K562 (cell line): ENCODE measurements around the gene NACC1. TPM values are rescaled to one million over a fixed set of nuclear protein-coding genes. Genes with fewer than 3 reads are reported as not detected.

ENCODE experiments used
- ARID4B ChIP-seq: sonication (generic); formaldehyde crosslinking; IDR thresholded peaks from 2 replicates; pipeline ENCODE4 v1.8.0; 2022; ENCODE audit warnings: mild to moderate bottlenecking, missing genetic modification reagents
- ATF1 ChIP-seq, 2 experiments: fragments of 450-650 bp in 1 of 2; IDR thresholded peaks; 2 replicates each; pipeline ENCODE4 v1.6.1; 2016; ENCODE audit warnings: missing compliant biosample characterization in 1 of 2, missing genetic modification characterization in 1 of 2
- BRD4 ChIP-seq: fragments of 200-600 bp; sonication (generic); IDR thresholded peaks from 2 replicates; pipeline ENCODE4 v1.6.1; 2017; ENCODE audit warnings: inconsistent platforms
- EP400 ChIP-seq: fragments of 450-650 bp; IDR thresholded peaks from 2 replicates; pipeline ENCODE4 v1.6.1; 2017; ENCODE audit warnings: antibody characterized with exemption, mild to moderate bottlenecking, moderate library complexity
- MAZ ChIP-seq, 2 experiments: fragments of 450-650 bp in 1 of 2; sonication (generic) in 1 of 2; formaldehyde crosslinking; IDR thresholded peaks in 1 of 2; conservative IDR thresholded peaks in 1 of 2; 2 replicates each; pipeline versions ENCODE4 v1.4.0 to v1.5.0; 2020; ENCODE audit warnings: mild to moderate bottlenecking in 1 of 2, missing genetic modification reagents in 1 of 2
- NR2C2 ChIP-seq, 2 experiments: fragments of 200-800 bp in 1 of 2; sonication (Bioruptor generic) in 1 of 2; sonication (generic) in 1 of 2; formaldehyde crosslinking in 1 of 2; IDR thresholded peaks; 2 replicates each; pipeline versions ENCODE4 v1.6.1 to v1.8.0; 2016 to 2022; ENCODE audit warnings: mild to moderate bottlenecking in 1 of 2, missing compliant biosample characterization in 1 of 2, missing genetic modification characterization in 1 of 2, missing genetic modification reagents in 1 of 2
- RCOR1 ChIP-seq, 2 experiments: IDR thresholded peaks; 2 replicates each; pipeline ENCODE4 v1.6.1; 2012; ENCODE audit warnings: low read depth in 2 of 2, low read length in 2 of 2, borderline replicate concordance in 1 of 2, improper control_type of control experiment in 1 of 2
- SMAD2 ChIP-seq: fragments of 150-350 bp; IDR thresholded peaks from 2 replicates; pipeline ENCODE4 v1.6.1; 2014; ENCODE audit warnings: low read depth, mild to moderate bottlenecking, low read length
- TCF3 ChIP-seq: sonication (generic); formaldehyde crosslinking; IDR thresholded peaks from 2 replicates; pipeline ENCODE4 v1.4.0; 2020; ENCODE audit warnings: mild to moderate bottlenecking, missing genetic modification reagents
- ZFP36 ChIP-seq: fragments of 150-350 bp; IDR thresholded peaks from 2 replicates; pipeline ENCODE4 v1.6.1; 2018; ENCODE audit warnings: low read length, low read depth; ENCODE audit not compliant: partially characterized antibody
- ZNF146 ChIP-seq: IDR thresholded peaks from one replicate; pipeline ENCODE4 v1.6.1; 2018; ENCODE audit warnings: missing compliant biosample characterization; ENCODE audit not compliant: unreplicated experiment
- ZNF347 ChIP-seq: fragments of 450-650 bp; formaldehyde crosslinking; IDR thresholded peaks from 2 replicates; pipeline ENCODE4 v1.4.0; 2020; ENCODE audit warnings: low read depth, mild to moderate bottlenecking, moderate library complexity
- ZNF395 ChIP-seq: fragments of 200-800 bp; sonication (Bioruptor generic); IDR thresholded peaks from 2 replicates; pipeline ENCODE4 v1.6.1; 2017; ENCODE audit warnings: missing genetic modification characterization, missing compliant biosample characterization
- polyA plus RNA-seq, 8 experiments: library from polyadenylated mRNA; depleted of rRNA in 4 of 8; stranded (reverse) in 5 of 8; unstranded in 3 of 8; fragments of >200 nt; fragmentation: Nextera tagmentation in 2 of 8; fragmentation: Illumina TruSeq in 1 of 8; extraction: Ambion mirVana in 2 of 8; extraction: Trizol in 1 of 8; gene quantifications; 2 replicates each; pipeline versions ENCODE4 v1.2.1 to v1.2.3, GENCODE V29; 2011 to 2014; ENCODE audit warnings: inconsistent platforms in 1 of 8, missing spikeins in 1 of 8
- total RNA-seq, 7 experiments: library from RNA; depleted of rRNA in 6 of 7; stranded (reverse); fragments of >200 nt in 6 of 7; fragmentation: Illumina TruSeq in 2 of 7; extraction: Trizol in 2 of 7; gene quantifications; 2 replicates each; pipeline versions ENCODE4 v1.2.1 to v1.2.3, GENCODE V29; 2011 to 2021; ENCODE audit warnings: low replicate concordance in 1 of 7
- TF ChIP-seq, protein P1 (sequence below): fragments of 450-650 bp; IDR thresholded peaks from 2 replicates; pipeline ENCODE4 v1.6.1; 2018; ENCODE audit not compliant: partially characterized antibody

Gene NACC1
- total and polyA plus RNA-seq, 9 of the 15 experiments (the other 6 are each of a cell fraction or from before 2014, with no cell fraction given) = 0.04 to 96.6 (median 25.8) TPM

DNA sequence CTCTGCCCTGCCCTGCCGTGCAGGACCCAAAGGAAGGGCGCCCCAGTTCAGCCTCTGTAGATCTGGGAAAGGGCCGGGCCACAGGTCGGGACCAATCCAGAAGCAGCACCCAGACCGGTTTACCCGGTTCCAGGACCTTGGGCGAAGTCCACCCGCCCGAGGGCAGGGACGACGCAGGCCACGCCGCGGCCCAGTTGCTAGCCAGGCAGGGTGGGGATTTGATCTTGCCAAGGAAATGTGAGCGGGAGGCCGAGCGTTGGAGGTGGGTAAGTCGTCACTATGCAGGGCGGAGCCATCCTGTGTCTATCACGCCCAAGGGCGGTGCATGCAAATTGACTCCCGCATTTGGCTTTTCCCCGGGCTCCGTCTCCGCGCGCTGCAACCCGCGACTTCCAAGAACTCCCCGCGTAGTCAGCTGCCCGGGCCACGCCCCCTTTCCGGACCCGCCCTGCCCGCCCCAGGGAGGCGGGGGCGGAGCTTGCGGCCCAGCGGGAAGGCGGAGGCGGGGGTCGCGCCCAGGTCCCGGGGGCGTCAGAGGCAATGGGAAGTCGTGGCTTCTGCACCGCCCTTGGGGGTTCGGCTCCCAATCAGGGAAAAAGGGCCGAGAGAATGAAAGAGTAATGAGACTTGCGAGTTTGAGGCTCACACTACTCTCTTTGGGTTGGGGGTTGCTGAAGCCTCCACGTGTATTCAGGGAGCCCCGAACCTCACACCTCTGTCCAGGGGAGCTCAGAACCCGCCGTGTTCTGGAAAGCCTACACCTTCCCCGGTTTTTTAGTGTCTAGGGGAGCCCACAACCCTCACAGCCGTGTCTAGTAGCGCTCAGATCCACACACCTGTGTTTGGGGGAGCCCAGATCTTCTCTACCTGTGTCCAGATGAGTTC lies 44.9 kb downstream of the NACC1 start (continued):
- TF ChIP-seq ZNF347 (CRISPR knock-in tag) (no peak), ARID4B (CRISPR knock-in tag) (peak; percentile 63; the same call in 1 of the 2 replicates), ATF1 (CRISPR knock-in tag; IDR thresholded peaks at IDR 0.05) (no peak), ATF1 (tag; IDR thresholded peaks at IDR 0.05) (peak; percentile 84), ZFP36 (peak; percentile 23), MAZ (CRISPR knock-in tag; conservative IDR thresholded peaks at IDR 0.05 in 1 of 2, IDR thresholded peaks at IDR 0.05 in 1 of 2) (peak; percentile 82 to 83; a peak in 3 of 4 replicates), EP400 (peak; percentile 51; the same call in 1 of the 2 replicates), ZNF395 (CRISPR knock-in tag) (peak; percentile 8; the same call in 1 of the 2 replicates), NR2C2 (CRISPR knock-in tag; IDR thresholded peaks at IDR 0.05) (no peak), NR2C2 (tag; IDR thresholded peaks at IDR 0.05) (no peak), SMAD2 (no peak), TCF3 (CRISPR knock-in tag) (0 out of 2 replicates have a peak, but pooled peaks have one; percentile 3), RCOR1 (IDR thresholded peaks at IDR 0.05; ENCODE audit: borderline replicate concordance in 1 of 2, low read depth in 2 of 2, low read length in 2 of 2) (peak in 1 of 2 experiments; percentile 42; a peak in 1 of 4 replicates), ZNF146 (CRISPR knock-in tag) (no peak), BRD4 (peak; percentile 18; the same call in 1 of the 2 replicates)
- TF ChIP-seq, protein P1, sequence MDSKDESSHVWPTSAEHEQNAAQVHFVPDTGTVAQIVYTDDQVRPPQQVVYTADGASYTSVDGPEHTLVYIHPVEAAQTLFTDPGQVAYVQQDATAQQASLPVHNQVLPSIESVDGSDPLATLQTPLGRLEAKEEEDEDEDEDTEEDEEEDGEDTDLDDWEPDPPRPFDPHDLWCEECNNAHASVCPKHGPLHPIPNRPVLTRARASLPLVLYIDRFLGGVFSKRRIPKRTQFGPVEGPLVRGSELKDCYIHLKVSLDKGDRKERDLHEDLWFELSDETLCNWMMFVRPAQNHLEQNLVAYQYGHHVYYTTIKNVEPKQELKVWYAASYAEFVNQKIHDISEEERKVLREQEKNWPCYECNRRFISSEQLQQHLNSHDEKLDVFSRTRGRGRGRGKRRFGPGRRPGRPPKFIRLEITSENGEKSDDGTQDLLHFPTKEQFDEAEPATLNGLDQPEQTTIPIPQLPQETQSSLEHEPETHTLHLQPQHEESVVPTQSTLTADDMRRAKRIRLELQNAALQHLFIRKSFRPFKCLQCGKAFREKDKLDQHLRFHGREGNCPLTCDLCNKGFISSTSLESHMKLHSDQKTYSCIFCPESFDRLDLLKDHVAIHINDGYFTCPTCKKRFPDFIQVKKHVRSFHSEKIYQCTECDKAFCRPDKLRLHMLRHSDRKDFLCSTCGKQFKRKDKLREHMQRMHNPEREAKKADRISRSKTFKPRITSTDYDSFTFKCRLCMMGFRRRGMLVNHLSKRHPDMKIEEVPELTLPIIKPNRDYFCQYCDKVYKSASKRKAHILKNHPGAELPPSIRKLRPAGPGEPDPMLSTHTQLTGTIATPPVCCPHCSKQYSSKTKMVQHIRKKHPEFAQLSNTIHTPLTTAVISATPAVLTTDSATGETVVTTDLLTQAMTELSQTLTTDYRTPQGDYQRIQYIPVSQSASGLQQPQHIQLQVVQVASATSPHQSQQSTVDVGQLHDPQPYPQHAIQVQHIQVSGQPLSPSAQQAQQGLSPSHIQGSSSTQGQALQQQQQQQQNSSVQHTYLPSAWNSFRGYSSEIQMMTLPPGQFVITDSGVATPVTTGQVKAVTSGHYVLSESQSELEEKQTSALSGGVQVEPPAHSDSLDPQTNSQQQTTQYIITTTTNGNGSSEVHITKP = peak; percentile 41
